HG02642 (cell line): ENCODE results near the gene MAML3.

Source experiments
- ATAC-seq: cut with Tn5 transposase; IDR thresholded peaks from one replicate; pipeline ENCODE4 v1.9.1; 2021; ENCODE audit warnings: mild to moderate bottlenecking; ENCODE audit not compliant: unreplicated experiment, poor library complexity

The MAML3 gene

GRCh38 chr4:139943277-139943676, 210.7 kb downstream of the MAML3 start:
- ATAC-seq: no peak

DNA sequence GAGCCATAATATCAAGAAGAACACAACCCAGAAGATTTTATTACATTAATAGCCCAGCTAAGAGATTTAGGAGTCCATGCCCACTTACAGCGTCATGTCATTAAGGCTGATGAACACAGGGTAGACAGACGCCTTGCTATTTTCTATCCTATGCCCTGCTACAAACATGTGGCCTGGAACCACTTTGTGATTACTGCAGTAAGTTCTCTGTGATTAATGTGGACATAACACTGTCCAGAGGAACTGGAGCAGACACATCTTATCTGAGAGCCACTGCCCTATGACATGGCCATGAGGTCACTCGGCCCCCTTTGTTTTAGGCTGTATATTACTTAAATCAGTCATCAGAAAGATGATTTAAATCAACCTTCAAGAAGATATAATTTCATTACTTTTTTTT, 211.7 kb downstream of the MAML3 start:
- no peak for ATAC-seq

GRCh38 chr4:139940600-139940999, 213.4 kb downstream of the MAML3 start:
- ATAC-seq: no peak

DNA sequence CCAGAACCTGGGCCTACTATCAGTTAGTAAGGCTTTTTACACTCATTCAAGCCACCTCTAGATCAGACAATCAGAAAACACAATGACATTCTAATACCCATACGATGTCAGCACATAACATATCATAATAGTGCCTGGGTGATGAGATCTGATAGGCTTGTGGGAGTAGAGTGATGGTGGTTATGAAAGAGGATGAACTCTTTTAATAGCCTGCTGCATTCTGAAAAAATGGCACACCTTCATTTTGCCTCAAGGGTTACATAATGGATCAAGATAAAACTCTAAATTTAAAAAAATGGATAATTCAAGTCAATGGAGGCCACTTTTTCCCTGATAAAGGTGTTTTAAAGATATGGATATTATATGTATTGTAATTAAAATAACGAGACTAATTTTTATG, 215.6 kb downstream of the MAML3 start:
- ATAC-seq: no peak

DNA sequence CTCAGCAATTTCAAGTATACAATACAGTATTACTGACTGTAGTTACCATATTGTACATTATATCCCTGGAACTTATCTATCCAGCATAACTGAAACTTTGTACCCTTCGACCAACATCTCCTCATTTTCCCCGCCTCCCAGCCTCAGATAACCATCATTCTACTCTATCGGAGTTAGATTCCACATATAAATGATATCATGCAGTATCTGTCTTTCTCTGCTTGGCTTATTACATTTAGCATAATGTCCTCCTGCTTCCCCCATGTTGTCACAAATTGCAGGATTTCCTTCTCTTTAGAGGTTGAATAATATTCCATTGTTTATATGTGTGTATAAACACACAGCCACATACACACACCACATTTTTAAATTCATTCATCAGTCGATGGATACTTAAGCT, 218.1 kb downstream of the MAML3 start:
- ATAC-seq: no peak

- ATAC-seq: no peak
These were observed 219.2 kb downstream of the MAML3 start for GRCh38 chr4:139934708-139935195.

DNA sequence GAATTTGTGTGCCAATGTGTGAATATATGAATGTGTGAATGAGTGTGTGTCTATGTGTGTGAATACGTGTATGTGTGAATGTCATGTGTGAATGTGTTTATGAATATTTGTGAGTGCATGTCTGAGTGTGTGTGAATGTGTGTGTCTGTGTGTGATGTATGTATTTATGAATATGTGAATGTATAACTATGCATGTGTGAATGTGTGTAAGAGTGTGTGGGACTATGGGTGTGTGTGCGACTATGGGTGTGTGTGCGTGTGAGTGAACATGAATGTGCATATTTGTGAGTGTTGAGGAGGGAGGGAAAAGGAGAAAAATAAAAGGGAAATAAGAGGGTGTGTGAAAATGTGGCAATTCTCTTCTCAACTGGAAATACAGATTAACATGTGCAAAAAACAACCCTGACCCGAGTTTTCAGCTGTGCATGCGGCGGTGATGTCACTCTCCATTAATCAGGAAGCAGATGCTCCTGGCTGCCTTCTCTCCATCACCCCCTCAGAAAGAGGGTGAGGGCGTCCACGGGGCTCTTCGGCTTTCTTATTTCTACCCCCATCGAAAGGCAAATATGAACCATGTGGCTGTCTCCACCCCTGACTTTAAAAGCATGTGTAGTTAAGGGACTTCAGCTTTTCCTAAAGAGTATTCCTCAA, 219.8 kb downstream of the MAML3 start:
- no peak for ATAC-seq

DNA sequence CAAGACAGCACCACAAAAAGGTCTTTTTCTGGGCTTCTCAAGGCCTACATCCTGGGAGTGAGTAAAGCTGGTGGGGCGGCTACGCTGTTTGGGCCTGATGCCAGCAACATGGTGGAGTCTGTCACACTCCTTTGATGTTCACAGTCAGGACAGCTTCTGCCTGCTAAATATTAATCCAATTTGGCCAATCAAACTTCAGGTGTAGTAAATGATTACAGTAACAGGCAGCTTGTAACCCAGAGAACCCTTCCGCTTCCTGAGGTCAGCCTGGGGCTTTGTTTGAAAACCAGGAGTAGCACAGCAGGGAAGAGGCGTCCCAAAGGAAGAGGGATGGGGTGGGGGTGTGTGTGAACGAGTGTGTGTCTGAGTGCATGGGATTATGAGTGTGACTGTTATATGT, 220.4 kb downstream of the MAML3 start:
- ATAC-seq: no peak

DNA sequence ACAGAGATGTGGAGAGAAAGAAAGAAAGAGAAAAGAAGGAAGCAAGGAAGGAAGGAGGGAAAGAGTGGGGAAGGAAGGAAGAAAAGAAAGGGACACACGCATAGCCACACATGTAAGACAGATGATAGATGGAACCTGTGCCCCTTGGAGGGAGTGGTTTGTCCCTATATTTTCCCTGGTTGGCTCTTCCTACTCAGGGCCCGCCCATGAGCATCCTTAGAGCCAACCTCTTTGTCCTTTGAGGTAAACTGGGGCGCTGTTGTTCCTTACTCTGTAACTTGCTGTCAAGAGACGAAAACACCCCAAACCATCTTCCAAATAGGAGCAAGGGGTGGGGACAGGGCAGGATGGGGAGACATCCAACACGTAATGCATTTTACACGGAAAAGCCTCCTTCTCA, 220.9 kb downstream of the MAML3 start:
- no peak for ATAC-seq

GRCh38 chr4:139924782-139925181, 229.2 kb downstream of the MAML3 start:
- no peak for ATAC-seq

GRCh38 chr4:139922406-139923024, 231.5 kb downstream of the MAML3 start:
- no peak for ATAC-seq

GRCh38 chr4:139921429-139922184, 232.4 kb downstream of the MAML3 start:
- ATAC-seq: no peak

DNA sequence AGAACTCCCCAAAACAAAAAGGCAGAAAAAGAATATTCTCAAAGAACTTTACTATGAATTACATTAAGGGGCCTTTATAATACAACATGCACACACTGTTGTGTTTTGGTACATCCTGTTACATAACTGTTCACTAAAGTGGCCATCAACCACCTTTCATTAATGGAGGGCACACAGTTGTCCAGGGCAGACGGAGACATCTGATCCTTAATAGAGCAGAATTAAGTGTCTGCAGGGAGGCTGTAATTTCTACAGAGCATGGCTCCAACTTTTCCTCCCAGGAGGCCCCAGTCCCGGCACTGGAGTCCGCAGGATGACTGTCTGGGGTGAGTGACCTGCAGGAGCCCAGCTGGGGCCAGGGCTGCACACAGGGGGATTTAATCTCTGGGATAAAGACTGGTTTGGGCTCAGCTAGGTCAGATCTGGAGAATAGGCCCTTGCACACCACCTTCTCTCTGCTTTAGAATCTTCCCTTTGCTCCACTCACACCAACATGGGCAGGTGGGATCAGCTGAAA, 233.4 kb downstream of the MAML3 start:
- ATAC-seq: no peak

GRCh38 chr4:139919521-139919920, 234.5 kb downstream of the MAML3 start:
- no peak for ATAC-seq

GRCh38 chr4:139919004-139919403, 235.0 kb downstream of the MAML3 start:
- ATAC-seq: no peak

GRCh38 chr4:139918591-139918990, 235.4 kb downstream of the MAML3 start:
- ATAC-seq: no peak

GRCh38 chr4:139917896-139918295, 236.1 kb downstream of the MAML3 start:
- ATAC-seq: no peak

GRCh38 chr4:139916041-139916440, 237.9 kb downstream of the MAML3 start:
- no peak for ATAC-seq

GRCh38 chr4:139915037-139915436, 238.9 kb downstream of the MAML3 start:
- no peak for ATAC-seq

DNA sequence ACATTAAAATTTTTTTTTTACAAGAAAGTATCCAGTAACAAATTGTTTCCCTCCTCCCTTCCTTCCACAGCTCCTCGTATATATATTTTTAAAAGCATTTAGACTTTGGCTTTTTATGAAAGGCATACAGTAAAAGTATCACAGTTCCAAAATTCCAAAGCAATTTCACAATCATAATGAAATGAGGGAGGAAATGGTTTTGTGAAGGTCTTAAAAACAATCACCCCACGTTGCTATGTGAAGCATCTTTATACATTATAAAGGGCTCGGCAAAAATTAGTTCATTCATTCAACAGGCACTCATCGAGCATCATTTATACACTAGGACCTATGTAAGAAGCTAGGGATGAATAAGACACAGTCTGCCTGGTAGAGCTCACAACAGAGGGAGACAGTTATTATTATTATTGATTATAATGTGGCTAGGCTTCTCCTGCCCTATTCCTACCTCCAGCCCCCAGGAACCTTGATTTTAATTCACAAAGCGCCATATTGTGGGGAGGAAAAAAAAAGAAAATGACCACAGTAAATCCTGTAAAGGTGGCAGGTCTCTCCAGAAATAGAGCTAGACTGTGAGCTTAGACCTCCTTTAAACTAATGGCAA, 239.9 kb downstream of the MAML3 start:
- ATAC-seq: no peak
